Type B pancreatic cell (in vitro differentiated cells): Measurements from ENCODE around the gene GFRA1. TPM values are rescaled to one million over a fixed set of nuclear protein-coding genes. Genes with fewer than 3 reads are reported as not detected.

Experiments
- DNase-seq: peaks from one replicate; pipeline ENCODE4 v3.0.0; 2021; ENCODE audit warnings: mixed read lengths; ENCODE audit not compliant: unreplicated experiment; ENCODE audit errors: extremely low spot score
- H3K27ac Mint-ChIP-seq: 2 replicates; pipeline ENCODE4 v1.8.0; 2021; ENCODE audit warnings: mild to moderate bottlenecking, mixed read lengths
- H3K27me3 Mint-ChIP-seq: 2 replicates; pipeline ENCODE4 v1.8.0; 2021; ENCODE audit warnings: mixed read lengths
- H3K36me3 Mint-ChIP-seq: 2 replicates; pipeline ENCODE4 v1.8.0; 2021; ENCODE audit warnings: mixed read lengths
- H3K4me1 Mint-ChIP-seq: one replicate; pipeline ENCODE4 v1.8.0; 2021; ENCODE audit warnings: mixed read lengths; ENCODE audit not compliant: unreplicated experiment
- H3K4me3 Mint-ChIP-seq: 2 replicates; pipeline ENCODE4 v1.8.0; 2021; ENCODE audit warnings: mild to moderate bottlenecking, mixed read lengths
- H3K9me3 Mint-ChIP-seq: 2 replicates; pipeline ENCODE4 v1.8.0; 2021; ENCODE audit warnings: mixed read lengths
- total RNA-seq: library from RNA; stranded (reverse); gene quantifications from 2 replicates; pipeline ENCODE4 v1.2.1, GENCODE V29; 2021; ENCODE audit warnings: low replicate concordance
- TF ChIP-seq, protein P1 (sequence below): fragments of 200-600 bp; sonication (generic); conservative IDR thresholded peaks from 2 replicates; pipeline ENCODE4 v1.5.0; 2021; ENCODE audit warnings: antibody characterized with exemption, mild to moderate bottlenecking

GFRA1 gene
- total RNA-seq, 1 donor from 2014 or later, result 45.6 TPM

DNA sequence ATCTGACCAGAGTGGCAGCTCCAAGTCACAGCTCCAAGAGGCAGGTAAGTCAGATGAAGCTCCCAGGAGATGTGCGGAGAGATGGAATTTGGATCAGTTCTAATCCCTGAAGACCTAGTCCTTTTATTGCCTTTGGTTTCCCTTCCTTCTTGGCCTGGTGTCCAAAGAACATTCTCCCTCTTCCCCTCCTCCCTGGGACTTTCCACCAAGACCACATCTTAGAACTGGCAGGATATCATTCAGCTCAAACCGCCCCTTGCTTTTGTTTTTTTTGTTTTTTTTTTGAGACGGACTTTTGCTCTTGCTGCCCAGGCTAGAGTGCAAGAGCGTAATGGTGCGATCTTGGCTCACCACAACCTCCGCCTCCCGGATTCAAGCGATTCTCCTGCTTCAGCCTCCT lies 190.8 kb downstream of the GFRA1 start:
- H3K4me3 Mint-ChIP-seq, result no peak overlapping the region
- no peaks in the 10 kb centered on the region for H3K9me3 Mint-ChIP-seq
- H3K27me3 Mint-ChIP-seq, result peaks cover 4% of the 10 kb centered on the region
- no peak overlapping the region for H3K27ac Mint-ChIP-seq
- H3K4me1 Mint-ChIP-seq, result peaks cover 29% of the 10 kb centered on the region
- TF ChIP-seq, protein P1, sequence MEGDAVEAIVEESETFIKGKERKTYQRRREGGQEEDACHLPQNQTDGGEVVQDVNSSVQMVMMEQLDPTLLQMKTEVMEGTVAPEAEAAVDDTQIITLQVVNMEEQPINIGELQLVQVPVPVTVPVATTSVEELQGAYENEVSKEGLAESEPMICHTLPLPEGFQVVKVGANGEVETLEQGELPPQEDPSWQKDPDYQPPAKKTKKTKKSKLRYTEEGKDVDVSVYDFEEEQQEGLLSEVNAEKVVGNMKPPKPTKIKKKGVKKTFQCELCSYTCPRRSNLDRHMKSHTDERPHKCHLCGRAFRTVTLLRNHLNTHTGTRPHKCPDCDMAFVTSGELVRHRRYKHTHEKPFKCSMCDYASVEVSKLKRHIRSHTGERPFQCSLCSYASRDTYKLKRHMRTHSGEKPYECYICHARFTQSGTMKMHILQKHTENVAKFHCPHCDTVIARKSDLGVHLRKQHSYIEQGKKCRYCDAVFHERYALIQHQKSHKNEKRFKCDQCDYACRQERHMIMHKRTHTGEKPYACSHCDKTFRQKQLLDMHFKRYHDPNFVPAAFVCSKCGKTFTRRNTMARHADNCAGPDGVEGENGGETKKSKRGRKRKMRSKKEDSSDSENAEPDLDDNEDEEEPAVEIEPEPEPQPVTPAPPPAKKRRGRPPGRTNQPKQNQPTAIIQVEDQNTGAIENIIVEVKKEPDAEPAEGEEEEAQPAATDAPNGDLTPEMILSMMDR, result no peak
- DNase-seq, result no peak
- H3K36me3 Mint-ChIP-seq, result peaks cover 13% of the 10 kb centered on the region

DNA sequence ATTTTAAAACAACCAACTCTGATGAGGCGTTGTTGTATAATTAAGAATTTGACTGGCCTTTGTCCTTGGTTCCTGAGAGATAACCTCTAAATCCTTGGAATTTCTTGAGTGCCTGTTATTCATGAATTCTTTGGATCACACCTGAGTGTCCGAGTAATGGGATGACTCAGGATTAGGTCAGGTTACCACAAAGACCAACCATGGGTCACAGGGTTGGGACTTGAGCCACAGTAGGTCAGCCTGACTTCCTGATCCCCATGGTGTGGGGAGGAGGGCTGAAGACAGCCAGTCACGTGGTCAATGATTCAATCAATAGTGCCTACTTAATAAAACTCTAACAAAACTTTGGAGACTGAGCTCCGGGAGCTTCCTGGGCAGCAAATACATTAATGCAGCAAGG lies 192.5 kb downstream of the GFRA1 start:
- no peak overlapping the region for H3K27ac Mint-ChIP-seq
- H3K4me3 Mint-ChIP-seq, result no peak overlapping the region
- no peaks in the 10 kb centered on the region for H3K27me3 Mint-ChIP-seq
- no peaks in the 10 kb centered on the region for H3K9me3 Mint-ChIP-seq
- no peak for DNase-seq
- TF ChIP-seq, protein P1, result no peak
- H3K4me1 Mint-ChIP-seq, result peaks cover 25% of the 10 kb centered on the region
- H3K36me3 Mint-ChIP-seq, result peaks cover 13% of the 10 kb centered on the region

DNA sequence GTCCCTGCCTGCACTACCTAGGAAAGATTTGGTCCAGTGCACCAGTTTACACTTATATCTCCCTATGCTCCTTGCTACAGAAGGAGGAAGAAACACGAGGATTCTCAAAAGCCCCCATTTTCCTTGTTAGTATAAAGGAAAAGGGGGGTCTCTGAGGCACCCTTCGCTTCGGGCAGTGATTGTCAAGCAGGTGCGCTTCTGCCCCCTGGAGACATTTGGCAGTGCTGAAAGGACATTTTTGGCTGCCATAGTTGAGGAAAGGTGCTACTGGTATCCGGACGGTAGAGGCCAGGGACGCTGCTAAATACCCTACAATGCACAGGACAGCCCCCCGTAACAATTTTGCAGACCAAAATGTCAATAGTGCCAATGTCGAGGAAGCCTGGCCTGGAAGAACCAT lies 193.7 kb downstream of the GFRA1 start:
- H3K36me3 Mint-ChIP-seq, result peaks cover 13% of the 10 kb centered on the region
- no peak overlapping the region for H3K4me3 Mint-ChIP-seq
- TF ChIP-seq, protein P1, result no peak
- H3K4me1 Mint-ChIP-seq, result peaks cover 15% of the 10 kb centered on the region
- DNase-seq, result no peak
- no peaks in the 10 kb centered on the region for H3K9me3 Mint-ChIP-seq
- H3K27ac Mint-ChIP-seq, result no peak overlapping the region
- H3K27me3 Mint-ChIP-seq, result no peaks in the 10 kb centered on the region

DNA sequence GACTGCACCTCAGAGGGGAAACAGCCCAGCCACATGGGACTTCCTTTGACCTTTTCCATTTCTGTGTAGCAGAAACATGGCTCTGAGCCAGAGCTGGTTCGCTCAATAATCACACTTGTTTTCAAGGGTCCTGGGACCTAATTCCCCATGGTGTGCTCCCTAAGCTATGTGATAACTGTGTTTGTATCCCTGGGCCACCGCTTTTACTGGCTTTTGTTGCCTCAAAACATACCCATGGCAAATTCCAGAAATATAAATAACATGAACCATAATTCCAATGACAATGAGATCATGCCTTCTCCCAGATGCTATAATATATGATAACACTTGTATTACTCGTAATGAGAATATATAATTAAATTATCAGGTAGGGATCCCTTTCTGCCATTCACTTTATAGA lies 196.4 kb downstream of the GFRA1 start:
- H3K36me3 Mint-ChIP-seq, result peaks cover 10% of the 10 kb centered on the region
- no peaks in the 10 kb centered on the region for H3K9me3 Mint-ChIP-seq
- no peak for DNase-seq
- TF ChIP-seq, protein P1, result no peak
- no peak overlapping the region for H3K4me3 Mint-ChIP-seq
- no peak overlapping the region for H3K27ac Mint-ChIP-seq
- peaks cover 21% of the 10 kb centered on the region for H3K4me1 Mint-ChIP-seq
- H3K27me3 Mint-ChIP-seq, result no peaks in the 10 kb centered on the region

DNA sequence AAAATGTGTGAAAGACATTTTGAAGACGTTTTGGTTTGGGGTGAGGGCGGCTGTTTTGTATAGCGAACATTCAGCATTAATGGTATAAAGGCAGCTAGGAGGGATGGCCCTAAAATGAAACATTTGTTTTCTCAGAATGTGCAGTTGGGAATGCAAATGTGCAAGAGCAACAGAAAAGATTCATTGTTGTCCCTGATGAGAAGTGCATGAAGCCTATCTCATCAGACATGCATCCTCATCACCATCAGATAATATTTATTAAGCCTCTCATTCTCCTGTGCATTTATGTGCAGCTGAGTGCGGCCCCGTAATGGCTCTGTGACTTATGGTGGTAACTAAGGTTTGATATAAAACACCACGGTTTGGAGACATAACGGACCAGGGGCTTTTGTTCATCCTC lies 199.5 kb downstream of the GFRA1 start:
- no peaks in the 10 kb centered on the region for H3K27me3 Mint-ChIP-seq
- no peak overlapping the region for H3K27ac Mint-ChIP-seq
- TF ChIP-seq, protein P1, result no peak
- H3K9me3 Mint-ChIP-seq, result no peaks in the 10 kb centered on the region
- H3K4me3 Mint-ChIP-seq, result no peak overlapping the region
- DNase-seq, result no peak
- H3K36me3 Mint-ChIP-seq, result no peaks in the 10 kb centered on the region
- peaks cover 41% of the 10 kb centered on the region for H3K4me1 Mint-ChIP-seq

DNA sequence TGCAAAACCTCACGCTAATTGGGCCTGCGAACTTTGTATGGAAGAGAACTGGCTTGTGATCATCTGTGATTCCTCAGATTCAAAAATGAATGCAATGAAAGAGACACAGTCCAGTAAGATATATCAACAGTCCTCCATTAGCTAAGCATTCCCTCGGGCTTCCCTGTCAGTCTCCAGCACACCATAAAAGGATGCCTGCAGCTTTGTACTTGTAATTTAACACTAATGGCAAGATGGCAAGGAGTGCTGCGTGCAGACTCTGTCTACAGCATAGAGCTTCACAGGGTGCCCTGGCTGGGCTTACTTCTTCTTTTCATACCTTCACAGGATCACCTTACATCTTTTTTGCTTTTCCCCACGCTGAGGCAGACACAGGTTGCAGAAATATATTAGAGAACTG lies 200.0 kb downstream of the GFRA1 start:
- Mint-ChIP-seq H3K9me3 (no peaks in the 10 kb centered on the region), H3K36me3 (no peaks in the 10 kb centered on the region), H3K27ac (peak overlapping the region; percentile 75), H3K4me1 (peaks cover 45% of the 10 kb centered on the region), H3K27me3 (no peaks in the 10 kb centered on the region), H3K4me3 (peak overlapping the region; percentile 54)
- DNase-seq, result no peak
- TF ChIP-seq, protein P1, result no peak
